ENCODE results near the gene SDF4. TPM values are rescaled to one million over a fixed set of nuclear protein-coding genes. Genes with fewer than 3 reads are reported as not detected.
A peak's percentile ranks its signal among the peaks of the same experiment; 100 is the strongest.

Gene SDF4
- total RNA-seq, 1 donor from 2014 or later, result 142 TPM

- no peak for DNase-seq (ENCODE audit: low read depth)
Measured at GRCh38 chr1:1213345-1214265, 18.2 kb downstream of the SDF4 start, which contains the start of gene TNFRSF4. TNFRSF4 (minus strand) TSS chr1:1214153; CDS start chr1:1214127, 26 bp downstream.

- peak; percentile 68 for DNase-seq (ENCODE audit: low read depth)
Measured at GRCh38 chr1:1212780-1213344, 18.9 kb downstream of the SDF4 start.

- no peak for DNase-seq (ENCODE audit: low read depth)
Measured at GRCh38 chr1:1211541-1212441, 20.0 kb downstream of the SDF4 start.

- no peak for DNase-seq (ENCODE audit: low read depth)
Measured at GRCh38 chr1:1210726-1211540, 20.9 kb downstream of the SDF4 start.

GRCh38 chr1:1208713-1209433, 22.9 kb downstream of the SDF4 start:
- no peak for DNase-seq (ENCODE audit: low read depth)

GRCh38 chr1:1207571-1207892, 24.3 kb downstream of the SDF4 start:
- no peak for DNase-seq (ENCODE audit: low read depth)

- no peak for DNase-seq (ENCODE audit: low read depth)
Measured at GRCh38 chr1:1206966-1207531, 24.8 kb downstream of the SDF4 start.

GRCh38 chr1:1206376-1206965, 25.3 kb downstream of the SDF4 start, which contains the start of gene TNFRSF18:
TNFRSF18 (minus strand) TSS chr1:1206592; CDS start chr1:1206571, 21 bp downstream.
- no peak for DNase-seq (ENCODE audit: low read depth)

- DNase-seq (ENCODE audit: low read depth), result no peak
Measured at GRCh38 chr1:1205769-1206375, 25.9 kb downstream of the SDF4 start.

- DNase-seq (ENCODE audit: low read depth), result no peak
Measured at GRCh38 chr1:1204998-1205768, 26.6 kb downstream of the SDF4 start.

GRCh38 chr1:1204425-1204920, 27.3 kb downstream of the SDF4 start:
- no peak for DNase-seq (ENCODE audit: low read depth)

- DNase-seq (ENCODE audit: low read depth), result no peak
Measured at GRCh38 chr1:1203561-1204424, 28.0 kb downstream of the SDF4 start.

- no peak for DNase-seq (ENCODE audit: low read depth)
Measured at GRCh38 chr1:1202831-1203560, 28.8 kb downstream of the SDF4 start.

GRCh38 chr1:1200876-1201810, 30.7 kb downstream of the SDF4 start:
- DNase-seq (ENCODE audit: low read depth), result no peak
